Measurements from ENCODE around the gene RPA1. TPM values are rescaled to one million over a fixed set of nuclear protein-coding genes. Genes with fewer than 3 reads are reported as not detected.

RPA1 gene
- total RNA-seq = 22.7 and 41.7 TPM in 2 replicates

DNA sequence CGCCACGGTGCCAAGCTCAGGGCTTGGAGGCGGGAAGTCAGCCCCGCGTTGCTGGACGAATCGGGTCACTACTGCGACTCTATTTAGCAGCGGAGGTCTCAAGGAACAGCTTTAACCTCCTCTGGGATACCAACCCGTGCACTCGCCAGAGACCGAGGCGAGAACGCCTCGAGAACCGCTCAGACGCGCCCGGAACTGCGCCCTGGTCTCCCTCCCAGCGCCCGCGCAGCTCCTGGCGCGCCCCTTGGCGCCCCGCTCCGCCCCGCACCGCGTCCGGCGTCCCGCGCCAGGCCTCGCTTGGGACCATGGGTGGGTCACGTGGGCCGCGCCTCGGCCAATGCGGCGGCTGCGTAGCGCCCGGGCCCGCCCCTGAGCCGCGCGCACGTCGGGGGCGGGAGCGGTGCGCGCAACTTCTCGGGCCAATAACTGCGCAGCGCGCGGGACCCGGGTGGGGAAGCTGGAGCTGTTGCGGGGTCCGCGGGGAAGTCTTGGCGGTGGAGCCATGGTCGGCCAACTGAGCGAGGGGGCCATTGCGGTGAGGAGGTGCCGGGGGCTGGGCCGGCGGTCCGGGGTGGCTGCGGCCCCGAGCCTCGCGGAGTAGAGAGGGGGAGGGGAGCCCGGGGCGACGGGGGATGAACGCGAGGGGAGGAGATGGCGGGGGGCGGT is at the start of gene RPA1, which contains the start of gene SMYD4:
TSS of gene RPA1 (plus strand) at position 414 of the 666 bp plus-strand sequence. CDS start at position 503, 89 bp downstream.
TSS of gene SMYD4 (minus strand) at position 311 of the 666 bp plus-strand sequence. CDS start 1,908 bp downstream, outside the sequence.

Other genes starting within 250 kb of the RPA1 start
- gene SLC43A2, start 201.2 kb upstream of the RPA1 start, total RNA-seq = 4.5 and 14.9 TPM in 2 replicates
- gene SCARF1, start 184.3 kb upstream of the RPA1 start, total RNA-seq = 0.73 and 0.83 TPM in 2 replicates
- gene RILP, start 180.1 kb upstream of the RPA1 start, total RNA-seq = 8.0 and 13.9 TPM in 2 replicates
- 117 and 150 TPM in 2 replicates for gene PRPF8, start 145.1 kb upstream of the RPA1 start, total RNA-seq
- 4.9 and 6.8 TPM in 2 replicates for gene TLCD2, start 119.6 kb upstream of the RPA1 start, total RNA-seq
- 29.4 and 63.8 TPM in 2 replicates for gene WDR81, start 105.3 kb upstream of the RPA1 start, total RNA-seq
- gene SERPINF2, start 87.1 kb upstream of the RPA1 start, total RNA-seq = 0.33 TPM in 1 of 2 replicates, not detected in the other
- gene SERPINF1, start 67.9 kb upstream of the RPA1 start, total RNA-seq = 380 and 569 TPM in 2 replicates
- gene SMYD4, start 103 bp upstream of the RPA1 start, total RNA-seq = 7.9 and 10.4 TPM in 2 replicates
- gene RTN4RL1, start 195.3 kb downstream of the RPA1 start, total RNA-seq = 0.15 and 0.50 TPM in 2 replicates
- 25.3 and 39.0 TPM in 2 replicates for gene DPH1, start 200.1 kb downstream of the RPA1 start, total RNA-seq
- 49.6 and 56.9 TPM in 2 replicates for gene OVCA2, start 212.0 kb downstream of the RPA1 start, total RNA-seq
- gene HIC1, start 225.1 kb downstream of the RPA1 start, total RNA-seq = 61.8 and 98.9 TPM in 2 replicates